Measurements from ENCODE around the gene LCN10.
A peak's percentile ranks its signal among the peaks of the same experiment; 100 is the strongest.

The LCN10 gene

DNA sequence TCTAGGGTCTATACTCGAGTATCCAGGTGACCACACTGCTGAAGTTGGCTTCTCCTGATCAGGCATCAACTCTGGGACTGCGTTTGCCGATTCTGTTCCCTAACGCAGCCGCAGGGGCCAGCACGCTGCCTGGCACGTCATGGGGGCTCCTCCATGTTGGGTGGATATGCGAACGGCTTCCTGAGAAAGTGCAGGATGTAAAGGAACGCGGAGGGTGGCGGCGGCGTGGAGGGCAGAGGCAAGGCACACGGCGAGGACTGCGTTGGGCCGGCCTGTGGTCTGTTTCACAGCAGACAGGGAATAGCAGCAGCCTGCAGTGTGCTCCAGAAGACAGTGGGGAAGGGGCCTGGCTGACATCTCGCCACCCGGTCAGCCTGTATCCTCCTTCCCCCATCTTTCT lies 3.8 kb downstream of the LCN10 start:
- DNase-seq (ENCODE audit: low read depth), result no peak

DNA sequence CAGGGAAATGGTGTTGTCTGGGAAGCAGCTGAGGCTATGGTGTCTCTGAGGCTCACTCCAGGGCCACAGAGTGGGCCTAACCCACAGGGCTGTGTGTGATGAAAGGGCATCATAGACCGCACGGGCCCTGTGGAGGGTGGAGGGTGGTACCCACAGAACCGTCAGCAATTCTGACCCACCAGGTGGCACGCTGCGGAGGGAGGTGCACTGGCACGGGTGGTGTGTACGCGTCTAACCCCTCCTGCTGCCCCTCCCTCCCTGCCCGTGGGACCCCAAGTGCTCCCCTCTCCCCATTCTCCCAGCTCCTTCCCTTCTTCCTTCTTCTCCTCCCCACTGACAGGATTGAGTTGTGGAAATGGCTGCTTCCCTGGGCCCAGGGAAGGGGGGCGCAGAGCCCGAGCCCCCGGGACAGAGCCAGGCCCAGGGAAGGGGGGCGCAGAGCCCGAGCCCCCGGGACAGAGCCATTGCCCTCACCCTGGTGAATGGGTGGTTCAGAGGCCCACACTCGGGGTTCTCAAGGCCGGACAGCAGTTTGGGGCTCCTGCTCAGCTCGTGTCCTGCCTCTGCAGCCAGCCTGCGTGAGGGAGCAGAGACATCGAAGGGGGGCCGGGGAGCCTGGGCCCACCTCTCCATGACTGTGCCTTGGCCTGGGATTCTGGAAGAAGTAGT lies 6.8 kb downstream of the LCN10 start:
- no peak for DNase-seq (ENCODE audit: low read depth)

DNA sequence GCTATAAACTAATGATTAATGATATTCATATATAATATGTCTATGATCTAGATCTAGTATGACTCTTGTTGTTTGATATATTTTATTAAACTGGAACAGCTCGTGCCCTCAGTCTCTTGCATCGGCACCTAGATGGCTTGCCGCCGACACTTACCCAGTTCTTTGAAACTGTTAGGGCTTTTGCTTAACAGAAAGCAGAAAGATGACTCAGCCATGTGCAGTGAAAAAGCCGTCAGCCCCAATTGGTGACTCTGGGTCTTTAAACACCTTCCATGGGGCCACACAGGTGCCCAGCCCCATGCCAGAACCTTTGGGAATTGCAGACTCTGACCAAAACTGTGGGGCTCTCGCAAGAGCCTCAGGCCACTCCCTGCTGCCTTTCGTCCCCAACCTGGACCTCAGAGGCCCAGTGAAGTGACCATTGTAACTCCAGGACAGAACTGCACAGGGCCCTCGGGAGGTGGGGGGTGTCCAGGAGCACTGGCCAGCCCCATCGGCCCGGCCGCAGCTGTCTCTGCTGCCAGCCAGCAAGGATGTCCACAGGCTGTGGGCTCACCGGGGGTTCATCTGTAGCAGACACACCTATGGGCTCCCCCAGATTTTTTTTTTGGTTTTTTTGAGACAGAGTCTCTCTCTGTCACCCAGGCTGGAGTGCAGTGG lies 7.8 kb downstream of the LCN10 start:
- DNase-seq (ENCODE audit: low read depth), result no peak

DNA sequence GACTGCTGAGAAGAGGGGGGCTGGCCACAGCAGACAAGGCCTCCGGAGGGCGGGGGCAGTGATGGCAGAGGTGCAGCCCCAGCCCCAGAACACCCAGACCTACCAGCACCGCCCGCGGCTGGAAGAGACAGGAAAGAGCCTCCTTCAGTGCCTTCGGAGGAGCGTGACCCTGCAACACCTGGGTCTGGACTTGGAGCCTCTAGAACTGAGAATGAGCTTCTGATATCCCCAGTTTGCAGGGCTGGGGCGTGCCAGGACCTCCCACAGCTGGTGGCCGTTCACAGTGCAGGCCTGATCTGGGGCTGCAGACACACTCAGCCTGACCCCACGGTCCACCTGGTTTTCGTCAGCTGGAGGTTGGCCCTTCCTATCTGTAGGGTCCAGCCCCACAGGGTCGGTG lies 9.1 kb downstream of the LCN10 start:
- DNase-seq (ENCODE audit: low read depth), result no peak

DNA sequence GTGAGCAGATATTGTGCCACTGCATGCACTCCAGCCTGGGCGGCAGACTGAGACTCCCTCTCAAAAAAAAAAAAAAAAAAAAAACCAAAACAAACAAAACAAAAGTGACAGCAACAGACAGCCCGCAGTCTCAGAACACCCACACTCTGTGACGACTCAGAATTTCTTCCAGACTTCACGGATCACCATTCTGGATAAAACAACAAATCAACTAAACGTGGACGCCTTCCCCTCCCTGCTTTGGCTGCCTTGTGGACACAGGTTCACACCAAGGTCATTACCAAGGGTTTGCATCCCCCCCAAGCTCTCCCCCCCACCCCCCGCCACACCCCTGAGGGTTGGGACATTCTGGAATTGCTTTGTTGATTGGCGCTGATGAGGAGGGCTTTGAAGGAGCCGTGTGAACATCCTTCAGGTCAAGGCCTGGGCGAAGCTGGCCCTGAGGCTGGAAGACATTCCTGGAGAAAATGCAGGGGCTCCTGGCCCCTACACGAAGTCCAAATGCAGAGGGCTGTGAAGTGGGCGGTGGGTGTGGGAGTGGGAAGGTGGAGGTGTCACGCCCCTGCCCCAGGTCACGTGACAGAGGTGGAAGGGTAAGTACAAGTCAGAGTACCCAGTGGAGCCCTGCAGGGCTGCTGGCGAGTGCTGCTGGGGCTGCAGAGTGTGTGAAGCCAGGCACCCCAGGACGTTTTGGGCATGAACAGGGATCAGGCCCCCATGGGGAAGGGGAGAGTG lies 10.1 kb downstream of the LCN10 start:
- DNase-seq (ENCODE audit: low read depth), result no peak

DNA sequence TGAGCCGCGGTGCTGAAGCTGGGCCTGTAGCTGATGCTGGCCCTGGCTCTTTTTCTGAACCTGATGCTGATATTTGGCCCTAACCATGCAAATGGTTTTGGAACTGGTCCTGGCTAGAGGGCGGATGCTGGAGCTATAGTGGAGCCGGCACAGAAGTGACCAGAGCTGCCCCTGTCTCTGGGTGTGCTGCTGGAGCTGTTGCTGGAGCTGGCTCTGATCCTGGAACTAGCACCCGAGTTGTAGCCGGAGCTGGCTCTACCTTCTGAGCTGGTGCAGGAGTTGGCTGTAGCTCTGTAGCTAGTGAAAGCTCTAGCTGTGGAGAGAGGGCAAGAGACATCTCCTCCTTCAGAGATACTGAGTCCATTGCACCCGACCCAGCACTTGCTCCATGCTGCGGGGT lies 12.8 kb downstream of the LCN10 start:
- DNase-seq (ENCODE audit: low read depth), result no peak

DNA sequence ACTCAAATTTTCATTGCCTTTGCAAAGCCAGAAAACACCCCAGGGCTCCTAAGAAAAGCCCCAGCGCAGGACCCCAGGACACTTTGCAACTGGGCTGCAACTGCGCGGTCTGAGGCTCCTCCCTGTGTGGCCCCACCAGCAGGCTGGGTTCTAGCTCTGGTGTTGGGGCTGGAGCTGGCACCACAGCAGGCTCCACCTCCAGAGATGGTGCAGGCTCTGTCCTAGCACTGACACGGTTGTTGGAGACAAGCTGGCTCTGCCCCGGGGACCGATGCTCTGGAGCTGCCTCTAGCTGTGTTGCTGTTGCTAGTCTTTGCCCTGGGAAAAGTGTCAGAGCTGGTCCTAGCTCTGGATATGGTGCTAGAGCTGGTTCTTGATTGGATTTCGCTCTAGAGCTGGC lies 13.6 kb downstream of the LCN10 start:
- no peak for DNase-seq (ENCODE audit: low read depth)

DNA sequence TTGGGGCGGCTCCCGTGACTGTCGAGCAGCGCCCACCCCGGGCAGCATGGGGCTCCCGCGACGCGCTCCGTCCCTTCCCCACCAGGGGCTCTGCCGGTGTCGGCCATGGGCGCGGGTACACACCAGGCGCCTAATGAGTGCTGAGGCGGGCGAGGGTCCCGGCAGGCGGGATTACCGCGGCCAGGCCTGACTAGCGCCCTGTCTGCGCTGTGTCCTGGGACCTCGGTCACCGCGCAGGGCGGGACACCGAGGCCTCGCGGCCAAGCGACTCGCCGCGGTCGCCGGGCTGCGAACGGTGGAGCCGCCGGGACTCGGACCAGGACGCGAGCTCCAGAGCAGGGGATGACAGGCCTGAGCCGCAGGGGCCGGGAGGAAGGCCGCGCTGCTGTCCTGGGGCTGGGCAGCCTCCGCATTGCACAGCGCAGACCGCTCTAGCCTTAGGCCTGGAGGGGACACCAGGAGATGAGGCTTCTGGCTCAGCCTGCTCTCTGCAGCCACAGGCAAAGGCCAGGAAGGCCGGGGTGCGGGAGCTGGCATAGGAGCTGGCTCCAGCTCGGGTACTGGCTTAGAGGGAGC lies 14.1 kb downstream of the LCN10 start:
- DNase-seq (ENCODE audit: low read depth), result no peak

DNA sequence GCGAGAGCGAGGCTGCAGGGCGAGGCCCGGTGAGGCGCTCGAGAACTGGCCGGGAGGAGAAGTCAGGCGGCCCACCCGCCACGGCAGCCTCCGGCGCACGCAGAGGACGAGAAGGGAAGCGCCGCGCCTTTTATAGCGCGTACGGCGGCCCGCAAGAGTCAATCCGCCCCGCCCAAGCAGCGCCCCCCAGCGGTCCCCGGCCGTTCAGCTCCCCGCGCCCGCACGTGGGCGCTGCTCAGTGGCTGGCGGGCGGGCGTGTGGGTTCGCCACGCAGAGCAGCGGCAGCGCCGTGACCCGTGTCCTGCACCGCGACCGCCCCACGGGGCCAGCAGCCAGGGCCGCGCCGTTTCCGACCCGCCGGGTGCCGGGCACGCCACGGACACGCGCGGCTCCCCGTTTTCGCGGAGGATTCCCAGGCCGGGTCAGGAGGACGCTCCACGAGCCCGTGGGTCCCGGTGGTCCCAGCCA lies 14.6 kb downstream of the LCN10 start:
- DNase-seq (ENCODE audit: low read depth), result peak; percentile 76

DNA sequence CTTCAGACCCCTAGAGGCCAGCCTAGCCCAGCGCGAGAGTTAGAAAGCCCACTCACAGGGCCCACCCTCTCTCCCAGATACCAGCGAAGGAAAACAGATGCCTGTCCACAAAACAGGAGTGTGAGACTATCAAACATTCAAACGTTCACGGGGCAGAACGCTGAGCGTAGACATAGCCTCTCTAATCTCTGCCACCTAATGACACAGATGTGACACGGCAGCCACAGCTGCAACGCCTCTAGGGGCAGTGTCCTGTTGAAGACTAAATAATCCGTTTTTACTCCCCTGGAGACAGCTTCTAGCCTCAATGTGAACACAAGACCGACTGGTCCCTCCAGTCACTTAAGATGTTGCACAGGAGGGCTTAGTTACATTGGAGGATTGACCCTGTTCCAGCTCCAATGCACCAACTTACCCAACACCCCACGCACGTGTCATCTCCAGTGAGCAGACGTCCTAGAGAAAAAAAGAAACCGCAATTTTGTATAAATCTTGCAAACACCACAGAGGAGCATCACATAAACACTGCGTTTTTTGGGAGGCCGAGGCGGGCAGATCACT lies 16.0 kb downstream of the LCN10 start:
- DNase-seq (ENCODE audit: low read depth), result no peak

DNA sequence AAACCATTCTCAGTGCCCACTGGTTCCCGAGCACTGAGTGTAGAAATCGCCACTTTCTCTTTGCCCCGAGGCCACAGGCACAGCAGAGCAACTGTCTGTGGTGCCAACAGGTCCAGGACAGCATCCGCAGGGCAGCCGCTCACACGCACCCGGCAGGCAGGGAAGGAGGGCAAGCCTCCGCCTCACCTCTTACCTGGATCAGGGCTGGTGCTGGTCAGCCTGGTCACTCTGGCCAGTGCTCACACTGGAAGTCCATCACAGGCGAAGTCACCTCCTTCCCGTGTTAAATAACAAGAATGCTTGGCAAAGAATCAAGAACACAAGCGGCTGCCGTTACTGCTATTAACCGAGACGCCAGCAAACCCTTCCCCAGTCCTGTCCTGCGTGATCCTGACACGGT lies 16.6 kb downstream of the LCN10 start:
- DNase-seq (ENCODE audit: low read depth), result no peak

DNA sequence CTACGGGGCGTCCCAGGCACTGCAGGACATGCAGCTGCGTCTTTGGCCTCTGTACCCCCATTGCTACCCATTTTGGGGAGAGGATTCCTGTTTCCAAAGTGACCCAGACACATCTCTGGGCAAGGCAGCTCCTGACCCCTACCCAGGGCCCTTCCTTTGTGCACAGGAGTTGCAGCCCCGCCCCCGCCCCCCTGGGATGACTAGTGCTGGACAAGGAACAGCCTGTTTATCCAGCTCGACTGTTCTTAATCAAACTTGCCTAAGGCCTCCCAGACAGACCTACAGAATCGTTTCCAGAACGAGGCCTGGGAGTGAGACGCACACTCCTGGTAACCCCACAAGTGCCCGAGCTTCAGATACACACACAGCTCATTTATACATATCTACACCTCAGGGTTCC lies 17.1 kb downstream of the LCN10 start:
- DNase-seq (ENCODE audit: low read depth), result no peak

DNA sequence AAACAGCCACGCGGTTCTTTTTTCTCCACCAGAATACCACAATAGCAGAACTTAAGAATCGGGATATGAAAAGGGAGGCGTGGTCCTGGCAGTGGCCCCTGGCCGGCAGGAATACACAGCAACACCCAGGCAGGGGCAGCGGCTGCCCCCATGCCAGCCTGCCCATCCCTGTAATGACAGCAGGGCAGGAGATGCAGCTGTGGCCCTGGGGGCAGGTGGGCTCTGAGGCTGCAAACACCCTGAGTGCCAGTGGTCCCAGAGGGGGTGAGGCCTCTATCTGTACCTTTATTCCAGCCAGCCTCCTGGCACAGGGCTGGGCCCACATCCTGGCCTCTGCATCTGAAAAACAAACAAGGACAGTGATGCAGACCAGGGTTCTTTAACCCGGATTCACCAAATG lies 18.0 kb downstream of the LCN10 start:
- DNase-seq (ENCODE audit: low read depth), result no peak

DNA sequence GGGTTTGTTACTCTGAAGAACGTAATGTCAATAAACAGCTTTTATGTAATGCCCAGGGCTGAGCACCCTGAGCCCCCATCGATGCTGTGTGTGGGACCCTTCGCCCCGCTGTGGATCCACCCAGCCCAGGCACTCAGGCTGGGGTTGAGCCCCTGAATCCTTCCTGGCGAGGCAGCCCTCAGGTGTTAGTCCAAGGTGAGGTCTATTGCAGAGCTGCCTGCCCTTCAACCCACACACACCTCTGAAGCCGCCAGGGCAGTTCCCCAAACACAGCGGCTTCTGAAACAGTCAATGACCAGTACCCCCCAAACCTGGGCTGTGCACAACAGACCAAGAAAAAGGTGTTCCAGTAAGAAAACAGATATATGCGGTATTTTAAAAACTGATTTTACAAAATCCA lies 18.8 kb downstream of the LCN10 start:
- DNase-seq (ENCODE audit: low read depth), result no peak

DNA sequence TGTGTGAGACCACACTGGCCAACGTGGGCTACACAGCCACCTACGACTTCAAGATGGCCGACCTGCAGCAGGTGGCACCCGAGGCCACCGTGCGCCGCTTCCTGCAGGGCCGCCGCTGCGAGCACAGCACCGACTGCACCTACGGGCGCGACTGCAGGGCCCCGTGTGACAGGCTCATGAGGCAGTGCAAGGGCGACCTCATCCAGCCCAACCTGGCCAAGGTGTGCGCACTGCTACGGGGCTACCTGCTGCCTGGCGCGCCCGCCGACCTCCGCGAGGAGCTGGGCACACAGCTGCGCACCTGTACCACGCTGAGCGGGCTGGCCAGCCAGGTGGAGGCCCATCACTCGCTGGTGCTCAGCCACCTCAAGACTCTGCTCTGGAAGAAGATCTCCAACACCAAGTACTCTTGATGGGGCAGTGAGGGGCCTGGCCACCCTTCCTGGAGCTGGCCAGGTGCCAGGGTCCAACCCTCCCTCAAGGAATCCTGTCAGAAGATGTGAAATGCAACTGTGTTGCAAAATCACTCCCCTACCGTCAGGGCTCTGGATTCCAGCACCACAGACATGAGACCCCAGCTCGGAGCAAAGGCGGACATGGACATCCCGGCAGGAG lies 19.3 kb downstream of the LCN10 start:
- DNase-seq (ENCODE audit: low read depth), result no peak

DNA sequence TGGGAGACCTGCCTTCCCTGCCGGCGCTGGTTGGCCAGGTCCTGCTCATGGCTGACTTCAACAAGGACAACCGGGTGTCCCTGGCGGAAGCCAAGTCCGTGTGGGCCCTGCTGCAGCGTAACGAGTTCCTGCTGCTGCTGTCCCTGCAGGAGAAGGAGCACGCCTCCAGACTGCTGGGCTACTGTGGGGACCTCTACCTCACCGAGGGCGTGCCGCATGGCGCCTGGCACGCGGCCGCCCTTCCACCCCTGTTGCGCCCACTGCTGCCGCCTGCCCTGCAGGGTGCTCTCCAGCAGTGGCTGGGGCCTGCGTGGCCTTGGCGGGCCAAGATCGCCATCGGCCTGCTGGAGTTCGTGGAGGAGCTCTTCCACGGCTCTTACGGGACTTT lies 19.8 kb downstream of the LCN10 start:
- DNase-seq (ENCODE audit: low read depth), result no peak

DNA sequence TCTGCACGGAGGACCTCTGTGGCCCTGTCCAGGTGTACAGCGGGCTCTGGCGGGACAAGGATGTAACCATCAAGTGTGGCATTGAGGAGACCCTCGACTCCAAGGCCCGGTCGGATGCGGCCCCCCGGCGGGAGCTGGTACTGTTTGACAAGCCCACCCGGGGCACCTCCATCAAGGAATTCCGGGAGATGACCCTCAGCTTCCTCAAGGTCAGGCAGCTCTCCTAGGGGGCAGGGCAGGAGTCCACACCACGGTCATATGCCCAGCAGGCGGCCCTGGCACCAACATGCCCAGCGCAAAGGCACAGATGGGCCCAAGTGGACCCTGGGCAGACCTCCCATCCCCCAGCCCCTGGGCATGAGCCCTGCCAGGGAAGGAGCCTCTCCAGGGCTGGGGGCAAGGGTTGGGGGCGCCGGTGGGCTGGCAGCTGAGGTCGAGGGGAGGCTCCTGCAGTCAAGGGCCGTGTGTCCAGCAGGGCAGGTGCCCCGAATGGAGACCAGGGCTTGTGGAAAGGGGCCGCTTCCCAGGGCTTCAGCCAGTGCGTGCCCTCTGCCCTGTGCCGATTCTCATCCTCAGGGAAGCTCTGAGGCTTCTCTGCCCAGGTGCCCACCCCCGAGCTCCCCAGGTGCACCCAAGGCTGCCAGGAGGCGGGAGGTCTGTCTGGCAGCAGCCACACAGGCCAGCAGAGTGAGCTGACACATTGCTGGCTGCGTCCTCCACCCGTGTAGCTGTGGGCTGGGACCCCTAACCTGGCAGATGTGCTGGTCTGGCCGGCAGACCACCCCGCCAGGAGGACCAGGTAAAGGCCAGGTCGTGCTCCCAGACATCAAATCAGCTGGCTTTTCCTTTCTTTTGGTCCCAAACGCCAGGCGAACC lies 20.4 kb downstream of the LCN10 start:
- DNase-seq (ENCODE audit: low read depth), result no peak

DNA sequence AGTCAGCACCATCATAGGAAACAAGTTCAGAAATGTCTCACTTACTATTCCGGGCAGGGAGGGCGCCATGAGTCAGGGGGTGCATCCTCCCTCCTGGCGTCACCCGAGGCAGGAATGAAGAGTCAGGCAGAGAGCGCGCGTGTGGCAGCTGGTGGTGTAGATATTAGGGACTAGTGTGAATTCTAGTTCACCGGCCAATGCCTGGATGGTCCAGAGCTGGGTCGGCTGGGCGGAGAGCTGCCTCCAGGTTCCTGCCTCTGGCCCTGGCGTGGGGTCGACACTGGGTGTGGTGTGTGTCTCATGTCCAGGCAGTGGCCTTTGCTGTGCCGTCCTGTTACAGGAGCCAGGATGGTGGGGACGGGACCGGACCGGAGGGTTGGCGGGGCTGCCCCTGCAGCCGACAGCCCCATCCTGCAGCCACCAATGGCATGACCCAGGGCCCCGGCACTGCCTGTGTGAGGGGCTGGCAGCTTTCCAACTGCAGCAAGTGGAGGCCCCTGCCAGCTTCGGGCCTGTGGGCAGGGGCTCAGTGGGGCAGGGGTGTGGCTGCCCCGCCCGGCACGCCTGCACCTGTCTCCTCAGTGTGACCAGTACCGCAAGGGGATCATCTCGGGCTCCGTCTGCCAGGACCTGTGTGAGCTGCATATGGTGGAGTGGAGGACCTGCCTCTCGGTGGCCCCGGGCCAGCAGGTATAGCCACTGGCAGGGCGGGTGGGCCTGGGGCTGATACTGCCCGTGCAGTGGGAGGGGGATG lies 21.2 kb downstream of the LCN10 start:
- DNase-seq (ENCODE audit: low read depth), result no peak

DNA sequence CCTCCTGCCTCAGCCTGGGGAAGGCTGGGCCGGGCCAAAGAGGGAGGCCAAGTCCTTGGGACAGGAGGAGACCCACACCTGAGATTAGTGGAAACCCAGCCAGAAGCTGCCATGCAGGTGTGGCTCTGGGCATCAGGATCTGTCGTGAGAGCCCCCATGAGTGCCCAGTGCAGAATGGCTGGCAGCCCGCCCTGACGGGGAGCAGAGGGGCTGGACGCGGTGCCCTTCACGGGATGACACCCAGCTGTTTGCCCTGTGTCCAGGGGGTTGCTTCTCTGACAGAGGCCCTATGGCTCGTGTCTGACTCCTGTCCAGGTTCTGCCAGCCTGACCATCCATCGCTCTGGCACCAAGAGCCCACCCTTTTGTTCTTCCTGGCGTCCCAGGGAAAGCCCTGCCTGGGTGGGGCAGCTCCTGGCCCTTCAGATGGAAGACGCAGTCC lies 21.8 kb downstream of the LCN10 start:
- no peak for DNase-seq (ENCODE audit: low read depth)

DNA sequence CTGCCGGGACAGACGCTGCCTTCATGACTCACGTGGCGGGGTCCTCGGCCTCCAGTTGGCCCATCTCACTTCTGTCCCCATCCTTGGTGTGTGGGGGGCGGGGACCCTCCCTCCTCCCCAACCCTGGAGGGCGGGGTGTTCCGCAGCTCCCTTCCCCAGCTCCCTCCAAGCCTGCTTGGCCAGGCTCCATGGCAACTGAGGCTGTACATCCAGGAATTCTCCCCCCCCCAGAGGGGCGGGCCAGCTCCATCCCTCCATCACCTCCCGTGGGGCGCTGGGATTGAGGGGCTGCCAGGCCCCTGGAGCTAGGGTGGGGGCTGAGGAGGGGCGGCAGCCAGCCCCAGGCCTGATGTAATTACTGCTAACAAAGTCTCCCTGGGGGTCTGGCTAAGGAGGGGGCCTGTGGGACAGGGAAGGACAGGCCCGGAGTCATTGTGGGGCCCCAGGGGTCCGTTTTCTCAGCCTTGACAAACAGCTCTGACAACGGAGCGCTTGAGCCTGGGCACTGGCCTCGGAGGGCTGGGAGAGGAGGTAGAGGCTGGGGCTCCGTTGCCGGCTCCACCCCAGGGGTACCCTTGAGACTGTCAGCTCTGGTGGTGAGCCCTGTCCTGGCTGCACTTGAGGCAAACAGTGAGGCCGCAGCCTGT lies 22.4 kb downstream of the LCN10 start:
- DNase-seq (ENCODE audit: low read depth), result no peak

Data from T-helper 22 cell (primary cell).